GM12878 (cell line): Measurements from ENCODE around the gene TTC9C. TPM values are rescaled to one million over a fixed set of nuclear protein-coding genes. Genes with fewer than 3 reads are reported as not detected.
A peak's percentile ranks its signal among the peaks of the same experiment; 100 is the strongest.

ENCODE experiments used
- ASH2L ChIP-seq: fragments of 300-600, 200-600 bp; sonication (generic); IDR thresholded peaks from 2 replicates; pipeline ENCODE4 v1.6.1; 2017; ENCODE audit warnings: low read depth, mild to moderate bottlenecking, borderline replicate concordance
- BACH1 ChIP-seq: fragments of 450-650 bp; IDR thresholded peaks from 2 replicates; pipeline ENCODE4 v1.6.1; 2017; ENCODE audit warnings: mild to moderate bottlenecking, borderline replicate concordance
- BHLHE40 ChIP-seq, 2 experiments: fragments of 450-650 bp in 1 of 2; IDR thresholded peaks; 2 replicates each; pipeline ENCODE4 v1.6.1; 2011 to 2017; ENCODE audit warnings: low read depth in 2 of 2, borderline replicate concordance in 1 of 2, improper control_type of control experiment in 1 of 2, low read length in 1 of 2, mild to moderate bottlenecking in 1 of 2
- CBX5 ChIP-seq: sonication (generic); IDR thresholded peaks from 2 replicates; pipeline ENCODE4 v1.6.1; 2016; ENCODE audit warnings: low read depth, moderate library complexity, mild to moderate bottlenecking, inconsistent platforms
- CHD2 ChIP-seq: IDR thresholded peaks from 2 replicates; pipeline ENCODE4 v1.6.1; 2011; ENCODE audit warnings: low read depth, low read length, improper control_type of control experiment, borderline replicate concordance
- CREB1 ChIP-seq: IDR thresholded peaks from 2 replicates; pipeline ENCODE4 v1.6.1; 2012; ENCODE audit warnings: low read depth, mild to moderate bottlenecking, inconsistent platforms
- DPF2 ChIP-seq: fragments of 450-650 bp; IDR thresholded peaks from 2 replicates; pipeline ENCODE4 v1.6.1; 2017; ENCODE audit warnings: mild to moderate bottlenecking
- EED ChIP-seq: sonication (generic); IDR thresholded peaks from 2 replicates; pipeline ENCODE4 v1.6.1; 2016; ENCODE audit warnings: antibody characterized with exemption, low read depth
- EP300 ChIP-seq, 2 experiments: fragments of 150-350 bp in 1 of 2; IDR thresholded peaks; 2 replicates each; pipeline ENCODE4 v1.6.1; 2011 to 2012; ENCODE audit warnings: low read depth in 2 of 2, low read length in 2 of 2, borderline replicate concordance in 1 of 2, improper control_type of control experiment in 1 of 2, inconsistent platforms in 1 of 2; ENCODE audit not compliant: control insufficient read depth in 1 of 2
- FOS ChIP-seq: IDR thresholded peaks from 3 replicates; pipeline ENCODE4 v1.6.1; 2011; ENCODE audit warnings: borderline replicate concordance; ENCODE audit not compliant: insufficient read length; ENCODE audit errors: extremely low read depth
- HCFC1 ChIP-seq: fragments of 150-350 bp; IDR thresholded peaks from 2 replicates; pipeline ENCODE4 v1.6.1; 2014; ENCODE audit warnings: low read length
- KAT2A ChIP-seq: conservative IDR thresholded peaks from 2 replicates; pipeline ENCODE4 v1.6.1; 2011; ENCODE audit warnings: low read depth, low read length; ENCODE audit not compliant: control insufficient read depth
- KDM1A ChIP-seq: fragments of 200-600 bp; sonication (generic); IDR thresholded peaks from 2 replicates; pipeline ENCODE4 v1.6.1; 2016; ENCODE audit warnings: borderline replicate concordance
- KLF5 ChIP-seq: fragments of 450-650 bp; IDR thresholded peaks from 2 replicates; pipeline ENCODE4 v1.6.1; 2014; ENCODE audit warnings: mild to moderate bottlenecking; ENCODE audit not compliant: partially characterized antibody
- LARP7 ChIP-seq: fragments of 450-650 bp; IDR thresholded peaks from 2 replicates; pipeline ENCODE4 v1.6.1; 2017; ENCODE audit warnings: mild to moderate bottlenecking
- MEF2B ChIP-seq: fragments of 450-650 bp; IDR thresholded peaks from 2 replicates; pipeline ENCODE4 v1.6.1; 2018; ENCODE audit warnings: mild to moderate bottlenecking, moderate library complexity; ENCODE audit not compliant: partially characterized antibody, poor library complexity, severe bottlenecking
- MYB ChIP-seq: fragments of 150-350 bp; IDR thresholded peaks from 2 replicates; pipeline ENCODE4 v1.6.1; 2014; ENCODE audit warnings: mild to moderate bottlenecking, low read depth, low read length, borderline replicate concordance
- MYC ChIP-seq: IDR thresholded peaks from 2 replicates; pipeline ENCODE4 v1.6.1; 2011; ENCODE audit warnings: mild to moderate bottlenecking, low read length, moderate library complexity, inconsistent platforms; ENCODE audit not compliant: insufficient read depth, insufficient replicate concordance, insufficient read length, severe bottlenecking
- NFYA ChIP-seq: IDR thresholded peaks from 2 replicates; pipeline ENCODE4 v1.6.1; 2011; ENCODE audit warnings: low read depth, mild to moderate bottlenecking, low read length, improper control_type of control experiment, borderline replicate concordance
- NR2C1 ChIP-seq: fragments of 450-650 bp; IDR thresholded peaks from 2 replicates; pipeline ENCODE4 v1.6.1; 2017; ENCODE audit warnings: antibody characterized with exemption, mild to moderate bottlenecking, moderate library complexity
- PAX5 ChIP-seq: IDR thresholded peaks from 2 replicates; pipeline ENCODE4 v1.6.1; 2011; ENCODE audit warnings: low read depth, low read length, borderline replicate concordance
- RCOR1 ChIP-seq: conservative IDR thresholded peaks from 2 replicates; pipeline ENCODE4 v1.6.1; 2012; ENCODE audit warnings: low read depth, low read length, improper control_type of control experiment
- RELA ChIP-seq: fragments of 450-650 bp; IDR thresholded peaks from 2 replicates; pipeline ENCODE4 v1.8.0; 2014; ENCODE audit warnings: borderline replicate concordance; ENCODE audit not compliant: partially characterized antibody
- RUNX3 ChIP-seq: IDR thresholded peaks from 2 replicates; pipeline ENCODE4 v1.6.1; 2012; ENCODE audit warnings: low read length, inconsistent platforms
- SMAD1 ChIP-seq: fragments of 450-650 bp; IDR thresholded peaks from 2 replicates; pipeline ENCODE4 v1.6.1; 2018; ENCODE audit warnings: mild to moderate bottlenecking, low read depth; ENCODE audit not compliant: partially characterized antibody
- SREBF1 ChIP-seq: IDR thresholded peaks from 2 replicates; pipeline ENCODE4 v1.6.1; 2012; ENCODE audit warnings: mild to moderate bottlenecking, low read length
- TCF3 ChIP-seq: IDR thresholded peaks from 2 replicates; pipeline ENCODE4 v1.6.1; 2012; ENCODE audit warnings: low read depth, mild to moderate bottlenecking, low read length, borderline replicate concordance; ENCODE audit not compliant: insufficient read depth
- ZBED1 ChIP-seq: IDR thresholded peaks from 2 replicates; pipeline ENCODE4 v1.6.1; 2016; ENCODE audit warnings: borderline replicate concordance
- polyA plus RNA-seq, 11 experiments: library from polyadenylated mRNA; depleted of rRNA in 4 of 11; unstranded in 6 of 11; stranded (reverse) in 5 of 11; fragments of >200 nt; fragmentation: Nextera tagmentation in 4 of 11; fragmentation: Illumina TruSeq in 1 of 11; extraction: Ambion mirVana in 4 of 11; extraction: Trizol in 1 of 11; gene quantifications; 1 replicate in 1 of 11; 2 replicates in 10 of 11; pipeline versions ENCODE4 v1.2.1 to v1.2.3, GENCODE V29; 2011 to 2016; ENCODE audit warnings: inconsistent platforms in 2 of 11, missing spikeins in 2 of 11, low read depth in 1 of 11
- total RNA-seq, 4 experiments: library from RNA; depleted of rRNA in 3 of 4; stranded (reverse); fragments of >200 nt in 3 of 4; fragmentation: Illumina TruSeq in 1 of 4; extraction: Trizol in 1 of 4; gene quantifications; 2 replicates each; pipeline versions ENCODE4 v1.2.1 to v1.2.3, GENCODE V29; 2013 to 2021
- TF ChIP-seq, protein P1 (sequence below): fragments of 450-650 bp; IDR thresholded peaks from 2 replicates; pipeline ENCODE4 v1.6.1; 2014; ENCODE audit warnings: mild to moderate bottlenecking
- TF ChIP-seq, protein P2 (sequence below): IDR thresholded peaks from 2 replicates; pipeline ENCODE4 v1.6.1; 2011; ENCODE audit warnings: low read depth, mild to moderate bottlenecking, low read length, moderate library complexity, borderline replicate concordance; ENCODE audit errors: extremely low read depth

TTC9C gene
- total and polyA plus RNA-seq, 10 of the 15 experiments (the other 5 are each of a cell fraction or from before 2014, with no cell fraction given), result 42.0 to 72.3 (median 50.4) TPM

DNA sequence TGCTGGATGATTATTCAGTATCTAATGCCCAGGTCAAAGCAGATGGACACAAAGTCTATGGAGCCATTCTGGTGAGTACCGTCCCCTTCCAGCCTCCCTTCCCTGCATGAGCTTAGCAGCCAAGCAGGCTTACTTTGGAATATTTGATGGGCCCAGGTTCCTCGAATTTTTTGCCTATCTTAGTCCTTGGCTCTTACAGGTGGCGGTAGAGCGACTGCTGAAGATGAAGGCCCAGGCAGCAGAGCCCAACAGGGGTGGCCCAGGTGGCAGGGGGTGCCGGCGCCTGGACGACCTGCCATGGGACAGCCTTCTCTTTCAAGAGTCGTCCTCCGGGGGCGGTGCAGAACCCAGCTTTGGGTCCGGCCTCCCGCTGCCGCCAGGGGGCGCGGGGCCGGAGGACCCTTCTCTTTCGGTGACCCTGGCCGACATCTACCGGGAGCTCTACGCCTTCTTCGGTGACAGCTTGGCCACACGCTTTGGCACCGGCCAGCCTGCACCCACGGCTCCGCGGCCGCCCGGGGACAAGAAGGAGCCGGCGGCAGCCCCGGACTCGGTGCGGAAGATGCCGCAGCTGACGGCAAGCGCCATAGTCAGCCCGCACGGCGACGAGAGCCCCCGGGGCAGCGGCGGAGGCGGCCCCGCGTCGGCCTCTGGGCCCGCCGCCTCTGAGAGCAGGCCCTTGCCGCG is 58.2 kb downstream of the TTC9C start (continued):
- TF ChIP-seq EP300 (IDR thresholded peaks at IDR 0.05; ENCODE audit: borderline replicate concordance in 1 of 2, control insufficient read depth in 1 of 2, low read depth in 2 of 2, low read length in 2 of 2), result no peak
- TF ChIP-seq EED, result no peak
- no peak for TF ChIP-seq CHD2
- TF ChIP-seq MEF2B, result no peak
- TF ChIP-seq HCFC1, result no peak
- TF ChIP-seq NFYA, result no peak
- TF ChIP-seq LARP7, result peak; percentile 91
- no peak for TF ChIP-seq SMAD1
- TF ChIP-seq, protein P1, sequence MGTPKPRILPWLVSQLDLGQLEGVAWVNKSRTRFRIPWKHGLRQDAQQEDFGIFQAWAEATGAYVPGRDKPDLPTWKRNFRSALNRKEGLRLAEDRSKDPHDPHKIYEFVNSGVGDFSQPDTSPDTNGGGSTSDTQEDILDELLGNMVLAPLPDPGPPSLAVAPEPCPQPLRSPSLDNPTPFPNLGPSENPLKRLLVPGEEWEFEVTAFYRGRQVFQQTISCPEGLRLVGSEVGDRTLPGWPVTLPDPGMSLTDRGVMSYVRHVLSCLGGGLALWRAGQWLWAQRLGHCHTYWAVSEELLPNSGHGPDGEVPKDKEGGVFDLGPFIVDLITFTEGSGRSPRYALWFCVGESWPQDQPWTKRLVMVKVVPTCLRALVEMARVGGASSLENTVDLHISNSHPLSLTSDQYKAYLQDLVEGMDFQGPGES, result no peak
- TF ChIP-seq BACH1, result no peak
- no peak for TF ChIP-seq ZBED1
- peak; percentile 41; the same call in 1 of the 2 replicates for TF ChIP-seq CBX5
- no peak for TF ChIP-seq FOS
- TF ChIP-seq, protein P2, sequence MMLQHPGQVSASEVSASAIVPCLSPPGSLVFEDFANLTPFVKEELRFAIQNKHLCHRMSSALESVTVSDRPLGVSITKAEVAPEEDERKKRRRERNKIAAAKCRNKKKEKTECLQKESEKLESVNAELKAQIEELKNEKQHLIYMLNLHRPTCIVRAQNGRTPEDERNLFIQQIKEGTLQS, result no peak
- TF ChIP-seq BHLHE40 (IDR thresholded peaks at IDR 0.05; ENCODE audit: borderline replicate concordance in 1 of 2, low read depth in 2 of 2, low read length in 1 of 2), result peak; percentile 17 to 26; a peak in 1 of 4 replicates
- no peak for TF ChIP-seq KDM1A
- no peak for TF ChIP-seq RCOR1
- TF ChIP-seq RELA, result peak; percentile 19
- 0 out of 2 replicates have a peak, but pooled peaks have one; percentile 47 for TF ChIP-seq CREB1
- TF ChIP-seq ASH2L, result no peak; the same call in 1 of the 2 replicates
- TF ChIP-seq NR2C1, result peak; percentile 39; the same call in 1 of the 2 replicates
- peak; percentile 18; the same call in 1 of the 2 replicates for TF ChIP-seq RUNX3
- no peak for TF ChIP-seq MYC
- TF ChIP-seq PAX5, result no peak
- no peak for TF ChIP-seq MYB
- TF ChIP-seq SREBF1, result no peak
- no peak for TF ChIP-seq KAT2A
- no peak for TF ChIP-seq KLF5
- TF ChIP-seq TCF3, result peak; percentile 30; the same call in 1 of the 2 replicates
- no peak; the same call in 1 of the 2 replicates for TF ChIP-seq DPF2
